Islet precursor cell (in vitro differentiated cells): ENCODE measurements around the gene SLC16A10.
"Not testable (repeated sequence)": the region's sequence is repeated elsewhere in the genome, so short reads cannot be mapped to it uniquely, and the experiment has no call there.

Experiments
- DNase-seq: peaks from one replicate; pipeline ENCODE4 v3.0.0-alpha.2; 2018

Gene SLC16A10

DNA sequence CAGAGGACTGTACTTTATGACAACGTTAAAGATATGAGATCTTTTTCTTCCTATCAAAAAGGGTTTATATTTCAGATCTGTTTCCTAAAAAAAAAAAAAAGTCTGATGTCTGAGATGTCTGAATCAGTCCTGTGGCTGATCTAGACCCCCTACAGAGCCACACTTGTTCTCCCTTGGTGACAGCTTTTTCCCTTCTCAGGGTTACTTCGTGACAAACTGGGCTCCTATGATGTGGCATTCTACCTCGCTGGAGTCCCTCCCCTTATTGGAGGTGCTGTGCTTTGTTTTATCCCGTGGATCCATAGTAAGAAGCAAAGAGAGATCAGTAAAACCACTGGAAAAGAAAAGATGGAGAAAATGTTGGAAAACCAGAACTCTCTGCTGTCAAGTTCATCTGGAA is 134.5 kb downstream of the SLC16A10 start:
- no peak for DNase-seq

DNA sequence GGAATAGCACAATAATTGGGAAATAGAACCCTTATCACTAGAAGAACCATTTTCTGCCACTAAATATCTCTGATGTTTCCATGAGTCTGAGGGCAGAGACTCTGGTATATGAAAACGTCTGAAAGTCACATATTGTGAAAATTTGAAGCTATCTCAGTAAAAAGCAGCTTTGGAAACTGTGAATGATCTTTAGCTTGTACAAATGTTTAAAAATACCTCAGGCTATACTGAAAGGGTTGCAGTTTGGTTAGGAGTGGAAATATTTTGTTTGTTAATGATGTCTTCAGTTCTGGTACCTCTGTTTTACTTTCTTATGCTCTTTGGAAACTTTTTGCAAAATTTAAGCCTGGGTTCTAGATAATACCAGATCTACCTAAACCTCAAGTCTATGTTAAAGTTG is 135.0 kb downstream of the SLC16A10 start:
- no peak for DNase-seq

DNA sequence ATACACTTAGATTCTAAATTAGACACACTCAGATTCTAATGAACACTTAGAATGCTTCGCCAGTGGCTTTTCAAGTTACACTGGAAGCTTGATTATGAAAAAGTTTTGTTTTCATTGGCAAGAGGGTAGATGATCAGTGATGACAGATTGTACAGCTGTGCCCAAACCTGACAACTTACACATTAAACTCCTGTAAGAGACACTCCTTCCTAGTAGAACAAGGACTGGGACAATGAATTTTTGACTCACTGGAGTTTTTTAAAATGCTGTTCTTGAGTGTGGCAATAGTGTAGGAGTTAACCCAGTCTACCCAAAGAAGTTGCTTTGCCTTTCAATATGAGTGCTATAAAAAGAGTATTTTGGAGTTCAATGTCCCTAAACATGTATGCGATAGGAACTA is 140.8 kb downstream of the SLC16A10 start:
- no peak for DNase-seq

DNA sequence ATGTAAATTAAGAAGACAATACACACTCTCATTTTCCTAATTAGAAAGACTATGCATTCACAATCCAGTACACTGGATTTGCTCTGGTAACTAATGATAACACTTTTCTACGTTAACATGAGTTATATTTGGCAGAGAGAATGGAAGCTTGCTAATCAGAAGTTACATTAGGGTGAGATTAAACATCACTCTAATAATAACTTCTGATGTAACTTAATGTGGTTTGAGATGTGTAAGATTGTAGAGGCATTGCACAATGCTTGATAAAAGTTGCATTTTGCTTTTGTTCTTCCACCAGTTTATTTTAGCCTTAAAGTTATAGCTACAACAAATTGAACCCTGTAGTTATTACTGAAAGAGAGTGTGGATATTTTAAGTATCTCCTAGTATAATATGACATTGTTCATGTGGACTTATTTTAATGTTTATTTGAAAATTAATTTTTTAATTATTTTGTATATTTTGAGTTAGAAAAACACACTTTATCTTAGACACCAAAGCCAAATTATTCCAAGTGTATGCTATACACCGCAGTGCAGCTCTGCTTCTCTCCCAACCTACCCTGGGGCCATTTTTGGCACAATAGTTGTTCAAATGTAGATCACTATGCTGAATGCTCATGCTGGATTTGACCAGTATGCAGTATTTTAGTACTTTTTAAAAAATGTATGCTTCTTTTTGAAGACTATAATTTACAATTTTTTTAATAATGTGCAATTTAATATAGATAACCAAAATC is 143.2 kb downstream of the SLC16A10 start:
- no peak for DNase-seq

DNA sequence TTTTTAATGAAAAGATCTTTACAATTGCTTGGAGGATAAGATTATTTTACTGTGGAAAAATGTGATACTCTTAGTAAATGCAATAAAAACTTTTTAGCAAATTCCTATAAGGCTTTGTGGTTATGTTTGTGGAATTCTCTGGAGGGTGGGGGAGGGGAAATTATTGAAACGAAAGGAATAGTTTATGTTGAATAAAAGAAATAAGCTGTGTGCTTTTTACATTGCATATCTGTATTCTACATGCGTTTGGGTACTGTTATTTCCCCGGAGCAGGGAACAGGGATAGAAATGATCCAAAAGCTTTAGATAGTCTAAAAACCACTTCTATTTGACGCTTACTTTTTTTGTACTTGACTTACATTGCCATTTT is 143.8 kb downstream of the SLC16A10 start:
- no peak for DNase-seq

DNA sequence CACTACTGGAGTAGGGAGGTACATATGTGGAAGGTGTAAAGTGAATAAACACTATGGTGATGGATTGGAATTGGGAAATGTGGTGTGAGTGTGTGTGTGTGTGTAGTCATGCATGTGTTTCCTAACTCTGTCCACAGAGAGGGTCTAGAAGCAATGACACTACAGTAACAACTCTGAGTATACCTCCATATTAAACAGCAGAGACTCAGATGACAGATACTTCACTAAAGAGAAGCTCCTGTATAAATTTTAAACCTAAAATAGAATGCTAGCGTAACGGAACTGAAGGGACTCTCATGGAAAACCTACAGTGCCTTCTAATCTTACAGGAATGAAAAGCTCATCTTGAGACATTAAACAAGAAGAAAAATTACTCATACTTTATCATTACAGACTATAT is 150.5 kb downstream of the SLC16A10 start:
- DNase-seq = no peak

DNA sequence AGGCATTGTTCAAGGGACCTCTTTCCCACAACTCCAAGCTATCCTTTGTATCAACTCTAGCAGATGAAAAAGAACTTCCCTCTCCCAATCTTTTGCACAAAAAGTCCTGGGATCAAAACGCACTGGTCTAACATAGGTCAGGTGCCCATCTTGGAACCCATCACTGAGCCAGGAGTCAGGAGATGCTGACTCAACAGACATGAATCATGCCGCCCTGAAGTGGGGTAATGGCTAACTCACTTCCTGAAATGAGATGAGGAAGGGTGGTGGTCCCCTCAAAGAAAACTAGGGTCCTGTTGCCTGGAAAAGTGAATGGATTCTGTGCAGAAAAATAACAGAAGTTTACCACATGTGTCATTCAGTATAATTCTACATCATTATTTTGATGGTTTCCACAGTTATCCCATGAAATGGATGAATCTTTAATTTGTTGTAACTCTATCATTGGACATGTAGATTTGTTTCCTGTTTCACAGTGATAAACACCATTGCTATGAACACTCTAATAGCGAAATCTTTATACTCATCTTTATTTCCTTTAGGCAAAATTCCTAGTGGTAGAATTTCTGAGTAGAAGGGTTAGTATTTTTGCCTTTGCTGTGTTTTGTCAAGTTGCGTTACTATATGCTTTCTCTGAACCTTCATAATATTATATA is 151.3 kb downstream of the SLC16A10 start:
- DNase-seq = no peak

DNA sequence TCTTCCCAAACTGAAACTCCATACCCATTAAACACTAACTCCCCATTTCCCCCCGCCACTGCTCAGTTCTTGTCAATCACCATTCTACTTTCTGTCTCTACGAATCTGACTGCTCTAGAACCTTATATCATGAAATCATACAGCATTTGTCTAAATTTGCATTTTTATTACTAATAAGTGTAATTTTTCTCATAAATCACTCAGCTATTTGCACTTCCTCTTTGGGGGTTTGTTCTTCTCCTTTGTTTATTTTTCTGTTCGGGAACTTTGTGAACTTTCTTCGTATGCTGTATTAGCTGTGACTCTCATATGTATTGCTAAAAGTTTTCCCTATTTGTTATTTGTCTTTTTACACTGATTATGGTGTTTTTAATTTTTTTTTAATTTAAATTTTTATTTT is 152.2 kb downstream of the SLC16A10 start:
- DNase-seq = no peak

DNA sequence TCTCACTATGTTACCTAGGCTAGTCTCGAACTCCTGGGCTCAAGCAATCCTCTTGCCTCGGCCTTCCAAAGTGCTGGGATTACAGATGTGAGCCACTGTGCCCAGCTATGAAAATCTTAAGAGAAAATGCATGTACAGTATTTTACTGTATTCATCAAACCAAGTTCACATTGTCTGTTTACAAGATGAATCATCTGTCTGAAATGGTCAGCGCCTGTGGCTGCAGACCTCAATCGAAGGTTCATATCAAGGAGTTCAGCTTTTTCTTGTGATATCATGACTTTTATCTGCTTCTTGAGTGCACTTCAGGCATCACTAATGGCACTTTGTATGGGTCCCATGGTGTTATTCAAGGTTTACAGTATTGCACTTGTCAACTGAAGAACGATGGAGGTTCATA is 155.1 kb downstream of the SLC16A10 start:
- DNase-seq = no peak

DNA sequence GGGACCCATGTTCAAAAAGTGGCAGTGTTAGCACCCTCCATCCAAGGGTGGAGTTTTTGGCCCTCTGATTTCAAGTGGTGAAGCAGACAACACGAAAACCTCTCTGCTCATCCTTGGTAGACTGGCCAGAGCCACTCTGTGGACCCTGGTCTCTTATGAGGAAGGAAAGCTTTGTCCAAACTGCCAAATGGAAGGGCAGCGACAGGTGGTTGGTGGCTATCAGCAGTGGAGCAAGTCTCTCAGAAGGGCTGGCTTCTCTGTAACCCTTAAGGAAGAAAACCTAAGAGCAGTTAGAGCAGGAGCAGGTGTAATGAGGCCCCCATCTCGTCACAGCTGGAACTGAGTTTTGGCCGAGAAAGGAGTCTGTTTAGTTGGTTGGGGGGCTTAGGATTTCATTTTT is 155.8 kb downstream of the SLC16A10 start:
- DNase-seq = no peak

DNA sequence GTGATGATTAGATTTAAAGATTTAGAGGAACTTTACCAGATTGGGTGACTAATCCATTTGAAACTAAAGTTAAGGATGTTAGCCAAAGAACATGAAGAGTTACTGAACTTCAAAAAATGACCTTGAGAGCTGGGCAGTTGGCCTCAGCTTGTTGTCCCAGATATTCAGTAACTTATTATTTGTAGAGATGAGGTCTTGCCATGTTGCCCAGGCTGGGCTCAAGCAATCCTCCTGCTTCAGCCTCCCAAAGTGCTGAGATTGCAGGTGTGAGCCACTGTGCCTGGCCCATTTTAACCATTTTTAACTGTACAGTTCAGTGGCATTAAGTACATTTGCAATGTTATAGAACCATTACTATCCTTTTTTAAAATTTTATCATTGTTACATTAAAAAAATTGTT is 161.5 kb downstream of the SLC16A10 start:
- DNase-seq = no peak

DNA sequence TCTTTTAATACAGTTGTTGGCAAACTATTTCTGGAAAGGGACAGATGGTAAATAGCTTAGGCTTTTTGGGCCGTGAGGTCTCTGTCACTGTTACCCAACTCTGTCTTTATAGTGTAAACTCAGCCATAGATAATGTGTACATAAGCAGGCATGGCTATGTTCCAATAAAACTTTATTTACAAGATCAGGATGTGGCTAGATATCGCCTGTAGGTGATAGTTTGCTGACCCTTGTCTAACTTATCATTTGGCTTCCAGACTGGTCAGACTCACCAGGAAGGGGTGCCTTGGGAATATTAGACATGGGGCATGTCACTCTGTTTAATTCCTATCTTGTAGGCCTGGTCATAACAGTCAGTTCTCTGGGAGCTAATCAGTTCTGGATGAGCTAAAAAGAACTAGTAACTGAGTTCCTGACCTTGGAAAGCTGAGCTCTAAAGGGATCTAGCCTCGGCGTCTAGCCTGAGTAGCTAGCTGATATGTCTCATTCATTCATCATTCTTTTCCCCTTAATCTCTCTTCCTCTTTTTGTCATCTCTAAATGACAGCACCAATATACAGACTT is 163.6 kb downstream of the SLC16A10 start:
- DNase-seq = no peak

DNA sequence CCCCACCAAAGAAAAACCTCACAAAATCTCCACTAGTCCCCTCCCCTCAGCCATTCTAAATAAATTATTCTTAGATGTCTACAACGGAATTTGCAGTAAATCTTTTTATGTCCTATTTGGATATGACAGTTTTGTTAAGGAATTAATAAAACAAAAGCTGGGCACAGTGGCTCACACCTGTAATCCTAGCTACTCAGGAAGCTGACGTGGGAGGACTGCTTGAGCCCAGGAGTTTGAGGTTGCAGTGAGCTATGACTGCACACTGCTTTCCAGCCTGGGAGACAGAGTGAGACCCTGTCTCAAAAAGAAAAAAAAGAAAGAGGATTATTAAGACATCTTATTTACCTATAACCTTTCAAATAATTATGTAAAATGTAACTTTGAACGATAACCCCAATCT is 165.4 kb downstream of the SLC16A10 start:
- no peak for DNase-seq

DNA sequence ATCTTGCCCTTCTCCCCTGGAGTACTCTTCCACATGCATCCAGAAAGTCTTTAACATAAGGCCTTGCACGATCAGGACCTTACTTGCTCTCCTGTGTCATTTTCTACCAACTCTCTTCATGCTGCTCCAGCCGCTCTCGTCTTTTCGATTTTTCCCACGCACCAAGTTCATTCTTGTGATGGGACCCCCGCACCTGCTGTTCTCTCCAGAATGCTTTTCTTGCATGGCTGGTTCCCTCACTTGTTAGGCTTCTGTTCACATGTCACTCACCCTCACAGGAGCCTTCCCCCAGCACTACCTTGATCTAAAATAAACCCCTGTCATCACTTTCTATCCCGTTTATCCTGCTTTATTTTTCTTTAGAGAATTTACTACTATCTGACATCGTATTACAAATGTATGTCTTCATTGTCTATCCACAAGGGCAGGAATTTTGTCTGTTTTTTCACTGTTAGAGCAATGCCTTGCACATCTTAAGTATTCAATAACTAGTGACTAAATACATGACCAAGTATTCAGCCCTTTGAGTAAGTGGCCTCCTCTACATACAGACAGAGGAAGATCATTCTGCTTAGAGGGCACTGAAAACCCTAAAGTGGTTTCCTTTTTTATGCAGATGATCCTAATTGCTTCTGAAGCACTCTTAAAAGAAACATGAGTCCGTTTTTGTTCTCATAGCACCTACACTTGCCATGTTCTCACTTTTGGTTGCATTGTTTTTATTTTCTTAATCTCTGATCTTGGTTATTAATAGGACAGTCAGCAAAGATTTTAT is 166.9 kb downstream of the SLC16A10 start:
- no peak for DNase-seq

DNA sequence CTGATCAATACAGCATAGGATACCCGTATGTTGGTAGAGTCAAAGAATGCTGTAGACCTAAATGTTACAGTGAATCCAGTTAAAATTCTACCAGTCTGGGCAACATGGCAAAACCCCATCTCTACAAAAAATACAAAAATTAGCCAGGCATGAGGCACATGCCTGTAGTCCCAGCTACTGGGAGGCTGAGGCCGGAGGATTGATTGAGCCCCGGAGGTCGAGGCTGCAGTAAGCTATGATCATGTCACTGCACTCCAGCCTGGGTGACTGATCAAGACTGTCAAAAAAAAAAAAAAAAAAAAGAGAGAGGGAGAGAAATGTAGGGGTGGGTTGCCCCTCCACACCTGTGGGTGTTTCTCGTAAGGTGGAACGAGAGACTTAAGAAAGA is 167.5 kb downstream of the SLC16A10 start:
- DNase-seq = no peak

DNA sequence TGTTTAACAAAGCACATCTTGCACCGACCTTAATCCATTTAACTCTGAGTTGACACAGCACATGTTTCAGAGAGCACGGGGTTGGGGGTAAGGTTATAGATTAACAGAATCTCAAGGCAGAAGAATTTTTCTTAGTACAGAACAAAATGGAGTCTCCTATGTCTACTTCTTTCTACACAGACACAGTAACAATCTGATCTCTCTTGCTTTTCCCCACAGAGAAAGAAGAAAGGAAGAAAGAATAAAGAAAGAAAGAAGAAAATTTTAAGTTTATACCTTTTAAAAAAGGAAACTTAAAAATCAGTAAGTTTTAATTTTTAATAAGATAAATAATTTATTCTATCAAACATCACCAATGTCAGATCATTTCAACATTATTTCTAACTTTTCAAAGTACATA is 168.5 kb downstream of the SLC16A10 start:
- DNase-seq = not testable (repeated sequence)

DNA sequence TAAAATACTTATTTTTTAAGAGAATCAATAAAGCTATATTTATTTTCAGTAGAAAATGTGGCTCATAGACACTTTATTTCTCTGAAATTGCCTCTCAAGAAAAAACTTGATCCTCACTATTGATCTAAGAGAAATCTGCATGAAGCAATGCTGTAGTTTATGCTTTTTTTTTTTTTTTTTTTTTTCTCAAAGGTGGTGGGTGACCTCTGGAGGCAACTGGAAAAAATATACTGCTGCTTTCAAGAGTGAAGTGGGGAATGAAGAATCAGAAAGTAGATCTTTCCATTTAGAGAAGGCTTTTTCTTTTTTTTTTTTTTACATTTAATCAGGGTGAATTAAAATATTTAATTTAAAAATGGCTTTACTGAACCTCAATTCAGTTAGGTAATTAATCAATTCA is 169.3 kb downstream of the SLC16A10 start:
- no peak for DNase-seq

DNA sequence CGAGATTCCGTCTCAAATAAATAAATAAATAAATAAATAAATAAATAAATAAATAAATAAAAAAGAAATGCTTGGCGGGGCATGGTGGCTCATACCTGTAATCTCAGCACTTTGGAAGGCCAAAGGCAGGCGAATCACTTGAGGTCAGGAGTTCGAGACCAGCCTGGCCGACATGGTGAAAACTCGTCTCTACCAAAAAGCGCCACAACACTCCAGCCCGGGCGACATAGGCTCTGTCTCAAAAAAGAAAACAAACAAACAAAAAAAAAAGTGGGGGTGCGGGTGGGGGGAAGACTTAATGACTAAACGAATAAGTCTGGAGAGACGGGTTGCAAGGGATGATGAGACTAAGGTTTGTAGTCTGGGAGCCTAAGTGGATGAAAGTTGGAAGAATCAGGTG is 170.7 kb downstream of the SLC16A10 start:
- no peak for DNase-seq

DNA sequence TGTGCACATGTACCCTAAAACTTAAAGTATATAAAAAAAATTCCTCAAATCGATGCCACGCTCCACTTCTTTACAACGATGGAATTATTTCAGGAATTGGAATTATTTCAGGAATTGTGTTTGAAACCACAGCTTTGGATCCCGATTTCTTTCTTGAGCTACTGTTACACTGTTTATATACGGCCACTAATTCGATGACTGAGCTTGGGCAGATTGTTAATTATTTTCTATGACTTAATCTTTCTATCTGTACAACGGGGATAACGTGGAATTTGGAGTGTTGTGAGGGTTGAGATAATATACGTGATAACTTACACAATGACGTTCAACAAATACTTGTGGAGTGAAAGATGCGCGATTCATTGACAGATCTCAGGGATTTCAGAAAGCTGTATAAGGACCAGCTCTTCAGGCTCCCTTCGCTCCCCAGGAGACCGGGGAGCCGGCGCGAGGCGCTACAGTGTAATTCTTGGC is 171.3 kb downstream of the SLC16A10 start:
- no peak for DNase-seq

DNA sequence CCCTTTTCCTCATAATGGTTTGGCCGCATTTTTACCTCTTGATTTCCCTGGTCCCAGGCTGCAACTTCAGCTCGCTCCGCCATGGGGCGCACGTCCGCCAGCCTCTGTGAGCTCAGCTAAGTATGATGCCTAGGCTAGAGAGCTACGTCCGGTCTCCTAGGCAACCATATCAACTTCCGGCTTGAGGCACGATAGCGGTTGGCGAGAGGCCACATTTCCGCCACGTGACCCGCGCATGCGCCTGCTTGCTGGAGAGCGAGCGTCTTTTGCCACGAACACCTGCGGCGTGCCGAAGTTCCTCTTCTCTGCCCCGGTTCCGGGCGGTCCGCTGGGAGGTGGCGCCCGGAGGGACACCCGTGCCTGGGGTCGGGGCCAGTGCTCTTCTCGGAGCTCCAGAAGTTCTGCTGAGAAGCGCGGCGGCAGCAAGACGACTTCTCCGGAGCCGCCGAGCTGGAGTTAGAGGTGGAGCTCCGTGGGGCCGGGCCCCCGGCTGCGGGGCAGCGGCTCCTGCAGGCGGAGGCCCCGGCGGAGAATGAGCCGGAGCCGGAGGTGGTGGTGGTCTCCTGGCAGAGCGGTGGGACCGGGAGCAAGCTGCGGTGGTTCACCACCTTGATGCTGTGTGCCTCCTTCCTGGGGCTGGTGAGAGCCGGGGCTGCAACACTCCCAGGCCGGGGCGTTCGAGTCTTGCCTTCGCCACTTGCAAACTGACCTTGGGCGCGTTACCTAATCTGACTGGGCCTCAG is 172.0 kb downstream of the SLC16A10 start:
- DNase-seq = peak; percentile 99

DNA sequence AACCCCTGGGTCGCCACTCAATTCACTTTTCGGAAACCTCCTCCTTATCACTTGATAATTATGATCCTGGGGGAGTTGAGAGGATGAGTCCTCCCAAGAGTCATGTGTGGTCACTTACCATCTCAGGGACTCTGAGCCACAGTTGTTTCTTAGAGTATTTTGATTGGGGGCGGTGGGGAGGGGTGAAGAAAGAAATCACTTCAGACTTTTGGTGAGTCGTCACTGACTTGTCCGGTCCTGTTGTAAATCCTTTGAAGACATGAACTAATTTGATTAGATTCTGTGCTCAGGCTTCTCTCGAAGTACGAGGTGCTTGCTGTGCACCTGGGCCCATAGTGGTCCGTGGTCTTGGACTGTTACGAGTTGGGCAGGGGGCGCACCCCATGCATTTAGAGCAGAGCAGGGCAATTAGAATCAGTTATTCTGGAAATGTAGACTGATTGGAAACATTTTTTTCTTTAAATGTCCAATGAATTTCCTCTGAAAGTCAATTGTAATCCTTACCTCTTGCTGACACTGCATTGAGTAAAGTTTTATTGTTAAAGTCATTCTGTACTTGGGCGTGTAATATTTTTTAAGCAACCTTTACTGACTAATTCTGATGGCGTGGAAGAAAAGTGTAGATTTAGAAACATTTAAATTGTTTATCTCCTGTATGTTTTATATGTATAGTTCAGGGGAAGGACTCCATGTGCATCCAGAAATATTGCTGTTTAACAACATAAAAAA is 173.4 kb downstream of the SLC16A10 start:
- DNase-seq = no peak

DNA sequence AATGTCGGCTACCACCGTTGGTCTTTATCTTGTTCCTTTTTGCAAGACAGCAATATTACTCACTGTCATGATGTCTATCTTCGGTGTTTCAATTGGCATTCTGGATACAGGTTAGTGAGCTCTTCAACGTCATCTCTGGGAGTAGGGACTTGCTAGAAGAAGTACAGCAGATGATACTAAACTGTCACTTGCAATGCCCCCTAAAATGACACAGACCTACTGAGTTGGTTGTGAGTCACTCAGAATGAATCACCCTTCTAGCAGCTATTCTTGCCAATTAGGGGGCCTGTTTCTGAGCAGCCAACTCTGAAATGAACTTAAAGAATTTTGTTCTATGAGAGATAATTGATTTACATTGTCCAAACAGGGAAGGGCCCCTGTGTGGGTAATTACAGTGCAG is 176.5 kb downstream of the SLC16A10 start:
- DNase-seq = peak; percentile 76
